Stimulated activated CD8-positive, alpha-beta memory T cell treated with anti-CD3 and anti-CD28 coated beads, Interleukin-7, amount 100 ng/mL, for 24 hours (primary cell): ENCODE data around the gene PRKAA1.
"Not testable (repeated sequence)": the region's sequence is repeated elsewhere in the genome, so short reads cannot be mapped to it uniquely, and the experiment has no call there.

Experiments
- DNase-seq: peaks from one replicate; pipeline ENCODE4 v3.0.0-alpha.2; 2020; ENCODE audit warnings: low read depth

Gene PRKAA1

GRCh38 chr5:40733434-40733833 lies 64.7 kb downstream of the PRKAA1 start:
- no peak for DNase-seq

- DNase-seq, result not testable (repeated sequence)
These were observed 75.7 kb downstream of the PRKAA1 start for GRCh38 chr5:40722497-40722911.

- DNase-seq, result no peak
These were observed 78.1 kb downstream of the PRKAA1 start for GRCh38 chr5:40720069-40720468.

GRCh38 chr5:40717281-40717680 lies 80.9 kb downstream of the PRKAA1 start:
- no peak for DNase-seq

- DNase-seq, result no peak
These were observed 81.6 kb downstream of the PRKAA1 start for GRCh38 chr5:40716590-40716989.

GRCh38 chr5:40716000-40716399 lies 82.2 kb downstream of the PRKAA1 start:
- no peak for DNase-seq

- no peak for DNase-seq
These were observed 84.2 kb downstream of the PRKAA1 start for GRCh38 chr5:40714001-40714400.

GRCh38 chr5:40710575-40710974 lies 87.6 kb downstream of the PRKAA1 start:
- DNase-seq, result not testable (repeated sequence)
